Measurements from ENCODE around the gene RNF224. TPM values are rescaled to one million over a fixed set of nuclear protein-coding genes. Genes with fewer than 3 reads are reported as not detected.

The RNF224 gene
- total and polyA plus RNA-seq, 10 of the 15 experiments (the other 5 are each of a cell fraction or from before 2014, with no cell fraction given): not detected

GRCh38 chr9:137192448-137192780, 34.9 kb upstream of the RNF224 start:
- no peak overlapping the region for H2AFZ ChIP-seq (ENCODE audit: control insufficient read depth, low read depth, low read length)
- intact Hi-C loops (cut with micrococcal nuclease; ENCODE audit: unreplicated experiment): no loop called here
- peaks cover 7% of the 10 kb centered on the region; the same call in 1 of the 2 replicates for H4K20me1 ChIP-seq (ENCODE audit: control insufficient read depth, insufficient read depth)
- peaks cover 24% of the 10 kb centered on the region for H3K79me2 ChIP-seq (ENCODE audit: control insufficient read depth, insufficient read depth, low read length)
- H3K27me3 ChIP-seq (replicated peaks in 1 of 2; ENCODE audit: control insufficient read depth in 2 of 2, insufficient read depth in 2 of 2, low read length in 1 of 2): no peaks in the 10 kb centered on the region
- no peak overlapping the region for H3K4me2 ChIP-seq (ENCODE audit: control insufficient read depth, insufficient read depth)
- BruUV-seq (replicated peaks): no TSS peak
- no peaks in the 10 kb centered on the region for H3K9me3 ChIP-seq (replicated peaks; ENCODE audit: control insufficient read depth, insufficient read depth, low read length)
- 78% methylated on average over 10 of the region's 10 CpGs for WGBS (ENCODE audit: insufficient coverage, insufficient replicate concordance, low lambda C conversion rate, missing lambda C conversion rate)
- ChIA-PET RAD21 (ENCODE audit: unreplicated experiment) (no interaction called here), POLR2A (interaction anchor here (1.1 to 2.8 kb wide), 3 partner anchors 32 to 63 kb away, joined by 3 to 10 read pairs (median 5); partner anchors contain the start of gene CYSRT1), CTCF (interaction anchor here (0.7 kb wide), 1 partner anchor 12 kb away, joined by 3 read pairs; no protein-coding TSS in a partner anchor), SMC1A (ENCODE audit: uncharacterized antibody, unreplicated experiment) (no interaction called here)
- no peak for FAIRE-seq
- TF ChIP-seq RELB (IDR thresholded peaks at IDR 0.05; ENCODE audit: low read depth) (no peak), ETV6 (conservative IDR thresholded peaks at IDR 0.05 in 1 of 2, IDR thresholded peaks at IDR 0.05 in 1 of 2; ENCODE audit: borderline replicate concordance in 1 of 2, low read depth in 1 of 2) (no peak), ZNF24 (IDR thresholded peaks at IDR 0.05) (no peak), LARP7 (IDR thresholded peaks at IDR 0.05) (no peak), BCL11A (IDR thresholded peaks at IDR 0.05; ENCODE audit: low read depth, low read length) (no peak), EED (IDR thresholded peaks at IDR 0.05; ENCODE audit: low read depth) (no peak), NFXL1 (IDR thresholded peaks at IDR 0.05; ENCODE audit: borderline replicate concordance) (no peak), HDAC2 (IDR thresholded peaks at IDR 0.05) (no peak), ESRRA (IDR thresholded peaks at IDR 0.05; ENCODE audit: low read length) (no peak), CBX3 (IDR thresholded peaks at IDR 0.05; ENCODE audit: borderline replicate concordance, low read depth) (no peak), TCF7 (IDR thresholded peaks at IDR 0.05; ENCODE audit: borderline replicate concordance) (no peak), HDGF (IDR thresholded peaks at IDR 0.05) (no peak), USF2 (IDR thresholded peaks at IDR 0.05; ENCODE audit: borderline replicate concordance, low read depth, low read length) (no peak), BCL3 (IDR thresholded peaks at IDR 0.05; ENCODE audit: borderline replicate concordance, insufficient read depth, low read depth, low read length, poor library complexity, severe bottlenecking) (no peak), SMARCA5 (IDR thresholded peaks at IDR 0.05) (no peak), E2F4 (IDR thresholded peaks at IDR 0.05; ENCODE audit: low read depth, low read length) (no peak), EZH2 (IDR thresholded peaks at IDR 0.05; ENCODE audit: borderline replicate concordance, control insufficient read depth, low read depth, low read length) (no peak), CTCF (IDR thresholded peaks at IDR 0.05 in 2 of 3, conservative IDR thresholded peaks at IDR 0.05 in 1 of 3; ENCODE audit: control insufficient read depth in 2 of 3, extremely low read depth in 1 of 3, insufficient read depth in 1 of 3, low read depth in 3 of 3, low read length in 3 of 3) (no peak)
- H3K27ac ChIP-seq (ENCODE audit: control insufficient read depth, insufficient read depth): no peak overlapping the region
- no peak for DNase-seq (ENCODE audit: low read depth, low spot score)
- in situ Hi-C loops (cut with MboI): no loop called here
- H3K4me1 ChIP-seq (ENCODE audit: control insufficient read depth, insufficient read depth, low read length): peaks cover 10% of the 10 kb centered on the region
- H3K36me3 ChIP-seq (ENCODE audit: control insufficient read depth in 2 of 2, insufficient read depth in 2 of 2, low read length in 1 of 2): peaks cover 0 to 7% of the 10 kb centered on the region in 2 experiments; a peak in 2 of 4 replicates
- no peak for ATAC-seq
- H3K9ac ChIP-seq (ENCODE audit: control insufficient read depth, insufficient read depth, low read length): no peak overlapping the region
- H3K4me3 ChIP-seq: no peak overlapping the region

Data from GM12878 (cell line).